BJ (cell line): ENCODE data around the gene PEX11A. TPM values are rescaled to one million over a fixed set of nuclear protein-coding genes. Genes with fewer than 3 reads are reported as not detected.
A peak's percentile ranks its signal among the peaks of the same experiment; 100 is the strongest.
"Not testable (repeated sequence)": the region's sequence is repeated elsewhere in the genome, so short reads cannot be mapped to it uniquely, and the experiment has no call there.

Experiments used
- CTCF ChIA-PET: fragments of 350-600 bp; formaldehyde crosslinking; extraction: SDS; loops from one replicate; lab custom pipeline; 2021; ENCODE audit warnings: antibody characterized with exemption, inconsistent platforms; lab: Yijun Ruan, JAX
- POLR2A ChIA-PET: fragments of 300-600 bp; sonication (Branson Sonifier 250); formaldehyde crosslinking; extraction: SDS; loops from one replicate; lab custom pipeline; 2021; ENCODE audit warnings: antibody characterized with exemption; lab: Charles Lee
- DNase-seq: peaks from one replicate; pipeline ENCODE4 v3.0.0-alpha.2; 2011; ENCODE audit warnings: low read depth
- H3K27me3 ChIP-seq: 2 replicates; pipeline ENCODE4 v1.6.0; 2011; ENCODE audit warnings: low read length; ENCODE audit not compliant: control insufficient read depth, insufficient read depth
- H3K36me3 ChIP-seq: 2 replicates; pipeline ENCODE4 v1.5.1; 2011; ENCODE audit warnings: low read length; ENCODE audit not compliant: control insufficient read depth, insufficient read depth
- H3K4me3 ChIP-seq: 2 replicates; pipeline ENCODE4 v1.5.1; 2011; ENCODE audit warnings: low read depth, mild to moderate bottlenecking, control low read depth, low read length
- polyA plus RNA-seq: library from polyadenylated mRNA; depleted of rRNA; stranded (reverse); fragments of >200 nt; gene quantifications from 2 replicates; pipeline ENCODE4 v1.2.3, GENCODE V29; 2011
- TF ChIP-seq, protein P1 (sequence below): IDR thresholded peaks from 2 replicates; pipeline ENCODE4 v1.5.1; 2011; ENCODE audit warnings: low read depth, mild to moderate bottlenecking, control low read depth, inconsistent platforms, low read length, moderate library complexity; ENCODE audit not compliant: insufficient read depth

PEX11A gene
- polyA plus RNA-seq, 1 experiment = 8.9 TPM

DNA sequence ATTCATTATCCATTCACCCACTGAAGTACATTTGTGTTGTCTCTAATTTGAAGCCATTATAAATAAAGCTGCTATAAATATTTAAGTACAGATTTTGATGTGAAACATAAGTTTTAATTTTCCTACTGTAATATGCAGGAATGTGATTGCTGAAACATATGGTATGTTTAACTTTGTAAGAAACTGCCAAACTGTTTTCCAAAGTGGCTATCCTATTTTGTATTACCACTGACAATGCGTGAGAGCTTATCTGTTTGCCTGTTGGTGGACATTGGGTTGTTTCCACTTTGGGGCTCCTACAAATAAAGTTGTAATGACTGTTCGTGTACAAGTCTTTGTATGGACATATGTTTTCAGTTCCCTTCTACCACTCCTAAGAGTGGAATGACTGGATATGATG is 2.5 kb upstream of the PEX11A start:
- ChIA-PET CTCF (no interaction called here), POLR2A (no interaction called here)
- H3K36me3 ChIP-seq = no peaks in the 10 kb centered on the region
- TF ChIP-seq, protein P1, sequence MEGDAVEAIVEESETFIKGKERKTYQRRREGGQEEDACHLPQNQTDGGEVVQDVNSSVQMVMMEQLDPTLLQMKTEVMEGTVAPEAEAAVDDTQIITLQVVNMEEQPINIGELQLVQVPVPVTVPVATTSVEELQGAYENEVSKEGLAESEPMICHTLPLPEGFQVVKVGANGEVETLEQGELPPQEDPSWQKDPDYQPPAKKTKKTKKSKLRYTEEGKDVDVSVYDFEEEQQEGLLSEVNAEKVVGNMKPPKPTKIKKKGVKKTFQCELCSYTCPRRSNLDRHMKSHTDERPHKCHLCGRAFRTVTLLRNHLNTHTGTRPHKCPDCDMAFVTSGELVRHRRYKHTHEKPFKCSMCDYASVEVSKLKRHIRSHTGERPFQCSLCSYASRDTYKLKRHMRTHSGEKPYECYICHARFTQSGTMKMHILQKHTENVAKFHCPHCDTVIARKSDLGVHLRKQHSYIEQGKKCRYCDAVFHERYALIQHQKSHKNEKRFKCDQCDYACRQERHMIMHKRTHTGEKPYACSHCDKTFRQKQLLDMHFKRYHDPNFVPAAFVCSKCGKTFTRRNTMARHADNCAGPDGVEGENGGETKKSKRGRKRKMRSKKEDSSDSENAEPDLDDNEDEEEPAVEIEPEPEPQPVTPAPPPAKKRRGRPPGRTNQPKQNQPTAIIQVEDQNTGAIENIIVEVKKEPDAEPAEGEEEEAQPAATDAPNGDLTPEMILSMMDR = no peak
- no peak for DNase-seq
- no peak overlapping the region for H3K4me3 ChIP-seq
- peaks cover 2% of the 10 kb centered on the region for H3K27me3 ChIP-seq

DNA sequence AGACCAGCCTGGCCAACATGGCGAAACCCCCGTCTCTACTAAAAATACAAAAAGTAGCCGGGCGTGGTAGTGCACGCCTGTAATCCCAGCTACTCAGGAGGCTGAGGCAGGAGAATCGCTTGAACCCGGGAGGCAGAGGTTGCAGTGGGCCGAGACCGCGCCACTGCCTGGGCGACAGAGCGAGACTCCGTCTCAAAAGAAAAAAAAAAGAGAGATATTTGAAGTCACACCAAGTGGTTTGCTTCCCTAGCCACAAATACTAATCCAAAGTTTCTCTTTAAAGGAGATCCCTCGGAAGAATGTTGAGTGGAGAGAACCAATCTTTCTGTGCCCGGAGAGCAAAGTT is 651 bp downstream of the PEX11A start:
- DNase-seq, H3K27me3 ChIP-seq, CTCF ChIA-PET, H3K36me3 ChIP-seq, POLR2A ChIA-PET: not testable (repeated sequence)
- H3K4me3 ChIP-seq = peak overlapping the region; percentile 92

DNA sequence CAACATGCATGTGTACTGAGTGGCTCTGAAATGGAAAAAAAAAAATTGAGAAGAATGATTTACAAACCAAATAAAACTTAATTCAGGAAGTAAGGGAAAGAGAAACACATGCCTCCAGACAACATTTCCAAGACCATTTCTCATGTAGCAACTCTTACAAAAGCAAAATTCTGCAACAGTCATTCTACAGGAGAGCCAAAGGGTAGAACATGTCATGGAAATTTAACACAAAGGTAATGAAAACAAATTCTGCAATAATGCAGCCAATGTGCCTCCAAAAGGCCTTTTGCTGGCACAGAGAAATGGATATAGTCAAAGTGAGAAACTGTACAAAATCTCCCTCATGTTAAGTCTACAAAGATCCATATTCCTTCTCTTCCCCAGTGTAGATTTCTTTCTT is 4.0 kb downstream of the PEX11A start:
- ChIA-PET CTCF (interaction anchor here (1.5 kb wide), 1 partner anchor 14 kb away, joined by 5 read pairs; no protein-coding TSS in a partner anchor), POLR2A (no interaction called here)
- Histone ChIP-seq H3K4me3 (no peak overlapping the region), H3K27me3 (no peaks in the 10 kb centered on the region), H3K36me3 (no peaks in the 10 kb centered on the region; the same call in 1 of the 2 replicates)
- TF ChIP-seq, protein P1 = no peak
- no peak for DNase-seq

DNA sequence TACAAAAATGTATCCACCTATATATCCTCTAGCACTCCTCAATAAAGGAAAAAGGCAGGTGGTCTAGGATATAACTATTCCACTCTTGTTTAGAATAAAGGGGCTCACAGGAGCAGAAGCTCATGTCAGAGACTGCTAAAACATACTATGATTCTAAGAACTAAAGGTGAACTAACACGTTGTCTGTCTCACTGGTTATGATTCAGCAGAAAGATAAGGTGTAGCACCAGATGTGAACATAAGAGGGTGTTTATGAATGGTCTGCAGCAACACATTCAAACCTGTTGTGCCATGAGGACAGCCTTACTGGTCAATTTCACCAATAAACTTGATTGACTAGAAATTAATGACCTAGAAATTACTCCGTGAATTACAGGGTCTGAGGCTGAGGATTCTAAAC is 4.6 kb downstream of the PEX11A start:
- no peak for DNase-seq
- H3K27me3 ChIP-seq = no peaks in the 10 kb centered on the region
- no peak overlapping the region for H3K4me3 ChIP-seq
- POLR2A ChIA-PET = no interaction called here
- CTCF ChIA-PET = interaction anchor here (1.5 kb wide), 1 partner anchor 14 kb away, joined by 5 read pairs; no protein-coding TSS in a partner anchor
- H3K36me3 ChIP-seq = no peaks in the 10 kb centered on the region; the same call in 1 of the 2 replicates
- TF ChIP-seq, protein P1 = no peak

DNA sequence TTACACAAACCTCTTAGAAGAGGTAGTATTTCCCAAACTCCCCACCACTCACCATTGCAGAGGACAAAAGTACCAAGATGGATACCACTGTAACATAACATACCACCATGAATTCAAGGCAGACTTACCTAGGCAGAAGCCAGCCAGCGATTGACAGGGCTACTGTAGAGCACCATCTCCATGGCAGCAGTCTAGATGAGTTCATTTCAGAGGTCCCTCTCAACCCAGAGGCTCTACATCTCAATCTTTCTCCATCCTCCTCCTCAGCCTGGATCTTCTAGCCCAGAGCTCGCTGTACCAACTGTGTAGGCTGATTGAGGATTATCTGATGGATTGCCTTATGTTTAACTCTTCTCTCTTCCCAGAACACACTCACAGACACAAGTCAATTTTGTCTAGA is 9.4 kb downstream of the PEX11A start:
- DNase-seq = no peak
- POLR2A ChIA-PET = no interaction called here
- CTCF ChIA-PET = interaction anchor here (0.5 kb wide), 1 partner anchor 15 kb away, joined by 3 read pairs; no protein-coding TSS in a partner anchor
- TF ChIP-seq, protein P1 = no peak
- Histone ChIP-seq H3K4me3 (no peak overlapping the region), H3K27me3 (no peaks in the 10 kb centered on the region), H3K36me3 (no peaks in the 10 kb centered on the region; the same call in 1 of the 2 replicates)

DNA sequence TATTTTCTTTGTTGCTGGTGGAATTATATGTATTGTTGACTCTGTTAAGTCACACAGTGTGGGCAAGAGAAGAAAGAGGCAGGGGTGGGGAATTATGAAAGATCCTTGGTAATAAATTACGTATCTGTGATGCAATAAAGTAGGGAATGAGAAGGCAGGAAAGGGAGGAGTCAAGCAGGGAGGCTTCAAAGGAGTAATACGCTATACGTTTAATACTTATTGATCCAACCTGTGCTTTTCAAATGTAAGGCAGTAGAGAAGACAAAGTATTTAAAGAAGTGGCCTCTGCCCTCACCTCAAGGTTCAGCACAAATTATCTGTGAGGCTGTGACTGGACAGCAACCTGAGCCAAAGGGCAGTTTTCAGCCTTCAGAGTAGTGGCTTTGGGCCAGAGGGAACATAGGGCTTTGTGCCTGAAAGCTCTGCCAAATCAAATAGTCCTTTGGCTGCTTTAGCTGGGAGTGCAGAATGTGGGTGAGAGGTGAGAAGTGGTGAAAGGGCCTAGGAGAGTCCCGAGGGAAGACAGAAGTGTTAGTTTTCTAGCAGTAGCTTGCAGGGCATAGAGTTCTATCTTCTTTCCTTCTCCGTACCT is 10.2 kb downstream of the PEX11A start:
- POLR2A ChIA-PET = no interaction called here
- no peak overlapping the region for H3K4me3 ChIP-seq
- TF ChIP-seq, protein P1 = no peak

More for the DNA sequence above, 10.2 kb downstream of the PEX11A start:
- H3K27me3 ChIP-seq = no peaks in the 10 kb centered on the region
- no peaks in the 10 kb centered on the region; the same call in 1 of the 2 replicates for H3K36me3 ChIP-seq
- no peak for DNase-seq
- CTCF ChIA-PET = interaction anchor here (0.5 kb wide), 1 partner anchor 14 kb away, joined by 3 read pairs; no protein-coding TSS in a partner anchor
